GM23338 (cell line): ENCODE measurements around the gene PPP1R10. TPM values are rescaled to one million over a fixed set of nuclear protein-coding genes. Genes with fewer than 3 reads are reported as not detected.

Experiments
- ATAC-seq: fragments of 200-7000 bp; cut with Tn5 transposase; 3 replicates; pipeline ENCODE4 v1.9.1; 2020
- DNase-seq: peaks from one replicate; pipeline ENCODE4 v3.0.0-alpha.2; 2015; ENCODE audit warnings: low spot score
- H2AFZ ChIP-seq: fragments of 200-600 bp; sonication (generic); 2 replicates; pipeline ENCODE4 v1.8.0; 2016; ENCODE audit warnings: antibody characterized with exemption, mild to moderate bottlenecking, moderate library complexity
- H3F3A ChIP-seq: fragments of 200-600 bp; sonication (generic); replicated peaks from 2 replicates; pipeline ENCODE4 v1.8.0; 2017; ENCODE audit warnings: antibody characterized with exemption, mixed run types, low read depth
- H3K27ac ChIP-seq: fragments of 200-600 bp; sonication (generic); 2 replicates; pipeline ENCODE4 v1.6.1; 2016; ENCODE audit warnings: low read depth
- H3K27me3 ChIP-seq: fragments of 200-600 bp; sonication (generic); 2 replicates; pipeline ENCODE4 v1.8.0; 2016; ENCODE audit warnings: mild to moderate bottlenecking, mixed run types, moderate library complexity; ENCODE audit not compliant: insufficient read depth
- H3K36me3 ChIP-seq: fragments of 200-600 bp; sonication (generic); 2 replicates; pipeline ENCODE4 v1.8.0; 2016; ENCODE audit warnings: mild to moderate bottlenecking; ENCODE audit not compliant: insufficient read depth
- H3K4me1 ChIP-seq: fragments of 200-600 bp; sonication (generic); 2 replicates; pipeline ENCODE4 v1.8.0; 2016; ENCODE audit warnings: mild to moderate bottlenecking, moderate library complexity; ENCODE audit not compliant: insufficient read depth
- H3K4me2 ChIP-seq: fragments of 200-600 bp; sonication (generic); 2 replicates; pipeline ENCODE4 v1.7.1; 2017; ENCODE audit warnings: mixed run types
- H3K4me3 ChIP-seq: fragments of 200-600 bp; sonication (generic); 2 replicates; pipeline ENCODE4 v1.6.1; 2016; ENCODE audit warnings: mixed run types
- H3K79me2 ChIP-seq: fragments of 200-600 bp; sonication (generic); replicated peaks from 2 replicates; pipeline ENCODE4 v1.8.0; 2017; ENCODE audit warnings: mild to moderate bottlenecking; ENCODE audit not compliant: insufficient read depth
- H3K9me2 ChIP-seq: fragments of 200-600 bp; sonication (generic); 2 replicates; pipeline ENCODE4 v1.8.0; 2017; ENCODE audit not compliant: insufficient read depth
- H4K20me1 ChIP-seq: fragments of 200-600 bp; sonication (generic); replicated peaks from 2 replicates; pipeline ENCODE4 v1.8.0; 2017; ENCODE audit warnings: mild to moderate bottlenecking; ENCODE audit not compliant: insufficient read depth
- H3K27ac Mint-ChIP-seq: 2 replicates; pipeline ENCODE4 v1.8.0; 2020; ENCODE audit warnings: inconsistent platforms, mild to moderate bottlenecking, moderate library complexity, mixed read lengths
- H3K27me3 Mint-ChIP-seq: 3 replicates; pipeline ENCODE4 v1.8.0; 2022; ENCODE audit warnings: low read depth, mild to moderate bottlenecking, moderate library complexity, mixed read lengths, inconsistent platforms; ENCODE audit not compliant: insufficient read depth, poor library complexity
- H3K36me3 Mint-ChIP-seq: 3 replicates; pipeline ENCODE4 v1.8.0; 2021; ENCODE audit warnings: low read depth, mild to moderate bottlenecking, inconsistent platforms, moderate library complexity, mixed read lengths
- H3K4me1 Mint-ChIP-seq: 3 replicates; pipeline ENCODE4 v1.8.0; 2020; ENCODE audit warnings: mild to moderate bottlenecking, inconsistent platforms, mixed read lengths
- H3K4me3 Mint-ChIP-seq: 3 replicates; pipeline ENCODE4 v1.8.0; 2021; ENCODE audit warnings: moderate library complexity, mild to moderate bottlenecking, inconsistent platforms, mixed read lengths
- H3K9me3 Mint-ChIP-seq: 3 replicates; pipeline ENCODE4 v1.8.0; 2020; ENCODE audit warnings: moderate library complexity, mild to moderate bottlenecking, inconsistent platforms, mixed read lengths
- CREB1 ChIP-seq: fragments of 250-450 bp; sonication (Bioruptor Pico); IDR thresholded peaks from 2 replicates; pipeline ENCODE4 v1.5.0; 2020; ENCODE audit warnings: low read depth, mild to moderate bottlenecking, moderate library complexity
- NANOG ChIP-seq: IDR thresholded peaks from 2 replicates; pipeline ENCODE4 v1.6.1; 2016; ENCODE audit warnings: antibody characterized with exemption, borderline replicate concordance
- POLR2AphosphoS5 ChIP-seq: IDR thresholded peaks from 2 replicates; pipeline ENCODE4 v1.6.1; 2016; ENCODE audit warnings: antibody characterized with exemption, low read depth
- polyA plus RNA-seq: library from polyadenylated mRNA; unstranded; fragments of >200 nt; fragmentation: Nextera tagmentation; extraction: Ambion mirVana; gene quantifications from 2 replicates; pipeline ENCODE4 v1.2.1, GENCODE V29; 2016
- total RNA-seq: library from RNA; depleted of rRNA; stranded (reverse); fragments of >200 nt; shearing (Covaris generic); gene quantifications from 2 replicates; pipeline ENCODE4 v1.2.3, GENCODE V29; 2014
- TF ChIP-seq, protein P1 (sequence below): IDR thresholded peaks from one replicate; pipeline ENCODE4 v1.6.1; 2018; ENCODE audit warnings: antibody characterized with exemption; ENCODE audit not compliant: unreplicated experiment
- TF ChIP-seq, protein P2 (sequence below): IDR thresholded peaks from 2 replicates; pipeline ENCODE4 v1.6.1; 2016; ENCODE audit warnings: antibody characterized with exemption
- TF ChIP-seq, protein P3 (sequence below): fragments of 250-450 bp; sonication (Bioruptor Pico); IDR thresholded peaks from 2 replicates; pipeline ENCODE4 v1.5.0; 2020; ENCODE audit warnings: mild to moderate bottlenecking, moderate library complexity

The PPP1R10 gene
- total and polyA plus RNA-seq, 2 experiments from 2014 or later: 41.3 to 42.9 TPM

DNA sequence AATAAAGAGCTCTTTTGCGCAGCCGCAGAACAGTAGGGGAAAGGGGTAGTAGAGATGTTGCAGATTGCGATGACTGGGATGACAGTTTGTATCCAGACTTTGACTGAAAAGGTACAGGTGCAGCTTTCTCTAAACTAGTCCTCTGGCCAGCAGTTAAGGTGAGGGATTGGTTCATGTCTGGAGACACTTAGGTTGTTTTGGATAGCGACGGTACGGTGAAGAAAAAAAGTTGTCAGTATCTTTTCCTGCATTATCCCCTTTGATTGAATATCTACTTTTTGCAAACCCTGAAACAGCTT lies 59.4 kb downstream of the PPP1R10 start:
- Histone ChIP-seq H4K20me1 (peaks cover 26% of the 10 kb centered on the region), H3F3A (peaks cover 26% of the 10 kb centered on the region; the same call in 1 of the 2 replicates), H3K4me3 (peak overlapping the region; percentile 65), H3K79me2 (peaks cover 46% of the 10 kb centered on the region), H3K4me1 (peaks cover 9% of the 10 kb centered on the region; the same call in 1 of the 2 replicates), H3K36me3 (0 out of 2 replicates have a peak, but pooled peaks cover 1% of the 10 kb centered on the region), H2AFZ (0 out of 2 replicates have a peak overlapping the region, but pooled peaks have one; percentile 43), H3K27me3 (no peaks in the 10 kb centered on the region), H3K4me2 (peak overlapping the region; percentile 80), H3K9me2 (no peaks in the 10 kb centered on the region), H3K27ac (peak overlapping the region; percentile 94)
- peaks cover 3% of the 10 kb centered on the region; the same call in 1 of the 3 replicates for H3K9me3 Mint-ChIP-seq
- ATAC-seq (no peak), DNase-seq (no peak)
- peaks cover 12% of the 10 kb centered on the region for H3K4me1 Mint-ChIP-seq
- peaks cover 55% of the 10 kb centered on the region for H3K36me3 Mint-ChIP-seq
- peak overlapping the region; percentile 98 for H3K4me3 Mint-ChIP-seq
- TF ChIP-seq NANOG: no peak
- TF ChIP-seq, protein P1, sequence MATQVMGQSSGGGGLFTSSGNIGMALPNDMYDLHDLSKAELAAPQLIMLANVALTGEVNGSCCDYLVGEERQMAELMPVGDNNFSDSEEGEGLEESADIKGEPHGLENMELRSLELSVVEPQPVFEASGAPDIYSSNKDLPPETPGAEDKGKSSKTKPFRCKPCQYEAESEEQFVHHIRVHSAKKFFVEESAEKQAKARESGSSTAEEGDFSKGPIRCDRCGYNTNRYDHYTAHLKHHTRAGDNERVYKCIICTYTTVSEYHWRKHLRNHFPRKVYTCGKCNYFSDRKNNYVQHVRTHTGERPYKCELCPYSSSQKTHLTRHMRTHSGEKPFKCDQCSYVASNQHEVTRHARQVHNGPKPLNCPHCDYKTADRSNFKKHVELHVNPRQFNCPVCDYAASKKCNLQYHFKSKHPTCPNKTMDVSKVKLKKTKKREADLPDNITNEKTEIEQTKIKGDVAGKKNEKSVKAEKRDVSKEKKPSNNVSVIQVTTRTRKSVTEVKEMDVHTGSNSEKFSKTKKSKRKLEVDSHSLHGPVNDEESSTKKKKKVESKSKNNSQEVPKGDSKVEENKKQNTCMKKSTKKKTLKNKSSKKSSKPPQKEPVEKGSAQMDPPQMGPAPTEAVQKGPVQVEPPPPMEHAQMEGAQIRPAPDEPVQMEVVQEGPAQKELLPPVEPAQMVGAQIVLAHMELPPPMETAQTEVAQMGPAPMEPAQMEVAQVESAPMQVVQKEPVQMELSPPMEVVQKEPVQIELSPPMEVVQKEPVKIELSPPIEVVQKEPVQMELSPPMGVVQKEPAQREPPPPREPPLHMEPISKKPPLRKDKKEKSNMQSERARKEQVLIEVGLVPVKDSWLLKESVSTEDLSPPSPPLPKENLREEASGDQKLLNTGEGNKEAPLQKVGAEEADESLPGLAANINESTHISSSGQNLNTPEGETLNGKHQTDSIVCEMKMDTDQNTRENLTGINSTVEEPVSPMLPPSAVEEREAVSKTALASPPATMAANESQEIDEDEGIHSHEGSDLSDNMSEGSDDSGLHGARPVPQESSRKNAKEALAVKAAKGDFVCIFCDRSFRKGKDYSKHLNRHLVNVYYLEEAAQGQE: no peak
- TF ChIP-seq, protein P2, sequence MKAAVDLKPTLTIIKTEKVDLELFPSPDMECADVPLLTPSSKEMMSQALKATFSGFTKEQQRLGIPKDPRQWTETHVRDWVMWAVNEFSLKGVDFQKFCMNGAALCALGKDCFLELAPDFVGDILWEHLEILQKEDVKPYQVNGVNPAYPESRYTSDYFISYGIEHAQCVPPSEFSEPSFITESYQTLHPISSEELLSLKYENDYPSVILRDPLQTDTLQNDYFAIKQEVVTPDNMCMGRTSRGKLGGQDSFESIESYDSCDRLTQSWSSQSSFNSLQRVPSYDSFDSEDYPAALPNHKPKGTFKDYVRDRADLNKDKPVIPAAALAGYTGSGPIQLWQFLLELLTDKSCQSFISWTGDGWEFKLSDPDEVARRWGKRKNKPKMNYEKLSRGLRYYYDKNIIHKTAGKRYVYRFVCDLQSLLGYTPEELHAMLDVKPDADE: no peak
- H3K27me3 Mint-ChIP-seq: peaks cover 22% of the 10 kb centered on the region
- H3K27ac Mint-ChIP-seq: peak overlapping the region; percentile 98

DNA sequence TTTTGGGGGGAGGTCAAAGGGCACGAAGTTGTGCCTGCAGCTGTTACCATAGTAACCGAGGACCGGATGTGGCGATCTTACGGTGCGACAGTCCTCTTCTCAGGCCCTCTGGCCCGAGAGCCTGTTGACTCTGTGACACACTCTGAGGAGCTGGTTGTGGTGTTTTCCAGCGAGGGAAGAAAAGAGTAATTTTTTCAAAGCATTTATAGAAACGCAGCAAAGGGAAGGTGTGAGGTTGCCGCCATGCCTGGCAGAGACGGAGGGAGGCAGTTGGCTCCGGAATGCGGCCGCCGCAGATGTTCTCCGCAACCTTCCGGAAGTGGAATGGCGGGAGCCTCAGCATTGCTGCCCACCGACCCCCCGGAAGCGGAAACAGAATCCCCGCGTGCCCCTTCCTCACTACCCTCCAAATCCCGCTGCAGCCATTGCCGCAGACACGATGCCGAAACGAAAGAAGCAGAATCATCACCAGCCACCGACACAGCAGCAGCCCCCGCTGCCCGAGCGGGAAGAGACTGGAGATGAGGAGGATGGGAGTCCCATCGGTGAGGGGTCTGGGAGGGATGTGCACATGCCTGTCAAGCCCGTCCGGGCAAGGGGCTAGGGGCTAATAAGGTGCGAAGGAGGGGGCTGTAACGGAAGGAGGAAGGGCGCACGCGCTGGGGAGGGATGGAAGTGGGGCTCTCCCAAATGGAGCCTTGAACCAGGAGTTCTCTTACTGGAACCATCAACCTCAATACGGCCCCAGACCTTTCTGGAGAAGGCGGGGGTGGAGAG lies 59.9 kb downstream of the PPP1R10 start, which contains the start of gene PRR3:
TSS of gene PRR3 (plus strand) at position 390 of the 777 bp plus-strand sequence. CDS start at position 440, 50 bp downstream.
- H3K4me1 ChIP-seq: peaks cover 9% of the 10 kb centered on the region; the same call in 1 of the 2 replicates
- peak; percentile 98 for DNase-seq
- ATAC-seq: peak; percentile 70
- peaks cover 26% of the 10 kb centered on the region for H4K20me1 ChIP-seq
- Mint-ChIP-seq H3K9me3 (peaks cover 3% of the 10 kb centered on the region; the same call in 1 of the 3 replicates), H3K4me3 (peak within 1 kb of the TSS; percentile 98), H3K4me1 (peaks cover 12% of the 10 kb centered on the region), H3K27ac (peak within 1 kb of the TSS; percentile 98), H3K27me3 (peaks cover 22% of the 10 kb centered on the region), H3K36me3 (peaks cover 55% of the 10 kb centered on the region)
- peak within 1 kb of the TSS; percentile 94 for H3K27ac ChIP-seq
- H2AFZ ChIP-seq: peak within 1 kb of the TSS; percentile 98
- no peaks in the 10 kb centered on the region for H3K27me3 ChIP-seq
- H3K36me3 ChIP-seq: no peaks in the 10 kb centered on the region
- H3F3A ChIP-seq: peaks cover 24% of the 10 kb centered on the region; the same call in 1 of the 2 replicates
- TF ChIP-seq, protein P2: peak; percentile 77
- TF ChIP-seq, protein P3, sequence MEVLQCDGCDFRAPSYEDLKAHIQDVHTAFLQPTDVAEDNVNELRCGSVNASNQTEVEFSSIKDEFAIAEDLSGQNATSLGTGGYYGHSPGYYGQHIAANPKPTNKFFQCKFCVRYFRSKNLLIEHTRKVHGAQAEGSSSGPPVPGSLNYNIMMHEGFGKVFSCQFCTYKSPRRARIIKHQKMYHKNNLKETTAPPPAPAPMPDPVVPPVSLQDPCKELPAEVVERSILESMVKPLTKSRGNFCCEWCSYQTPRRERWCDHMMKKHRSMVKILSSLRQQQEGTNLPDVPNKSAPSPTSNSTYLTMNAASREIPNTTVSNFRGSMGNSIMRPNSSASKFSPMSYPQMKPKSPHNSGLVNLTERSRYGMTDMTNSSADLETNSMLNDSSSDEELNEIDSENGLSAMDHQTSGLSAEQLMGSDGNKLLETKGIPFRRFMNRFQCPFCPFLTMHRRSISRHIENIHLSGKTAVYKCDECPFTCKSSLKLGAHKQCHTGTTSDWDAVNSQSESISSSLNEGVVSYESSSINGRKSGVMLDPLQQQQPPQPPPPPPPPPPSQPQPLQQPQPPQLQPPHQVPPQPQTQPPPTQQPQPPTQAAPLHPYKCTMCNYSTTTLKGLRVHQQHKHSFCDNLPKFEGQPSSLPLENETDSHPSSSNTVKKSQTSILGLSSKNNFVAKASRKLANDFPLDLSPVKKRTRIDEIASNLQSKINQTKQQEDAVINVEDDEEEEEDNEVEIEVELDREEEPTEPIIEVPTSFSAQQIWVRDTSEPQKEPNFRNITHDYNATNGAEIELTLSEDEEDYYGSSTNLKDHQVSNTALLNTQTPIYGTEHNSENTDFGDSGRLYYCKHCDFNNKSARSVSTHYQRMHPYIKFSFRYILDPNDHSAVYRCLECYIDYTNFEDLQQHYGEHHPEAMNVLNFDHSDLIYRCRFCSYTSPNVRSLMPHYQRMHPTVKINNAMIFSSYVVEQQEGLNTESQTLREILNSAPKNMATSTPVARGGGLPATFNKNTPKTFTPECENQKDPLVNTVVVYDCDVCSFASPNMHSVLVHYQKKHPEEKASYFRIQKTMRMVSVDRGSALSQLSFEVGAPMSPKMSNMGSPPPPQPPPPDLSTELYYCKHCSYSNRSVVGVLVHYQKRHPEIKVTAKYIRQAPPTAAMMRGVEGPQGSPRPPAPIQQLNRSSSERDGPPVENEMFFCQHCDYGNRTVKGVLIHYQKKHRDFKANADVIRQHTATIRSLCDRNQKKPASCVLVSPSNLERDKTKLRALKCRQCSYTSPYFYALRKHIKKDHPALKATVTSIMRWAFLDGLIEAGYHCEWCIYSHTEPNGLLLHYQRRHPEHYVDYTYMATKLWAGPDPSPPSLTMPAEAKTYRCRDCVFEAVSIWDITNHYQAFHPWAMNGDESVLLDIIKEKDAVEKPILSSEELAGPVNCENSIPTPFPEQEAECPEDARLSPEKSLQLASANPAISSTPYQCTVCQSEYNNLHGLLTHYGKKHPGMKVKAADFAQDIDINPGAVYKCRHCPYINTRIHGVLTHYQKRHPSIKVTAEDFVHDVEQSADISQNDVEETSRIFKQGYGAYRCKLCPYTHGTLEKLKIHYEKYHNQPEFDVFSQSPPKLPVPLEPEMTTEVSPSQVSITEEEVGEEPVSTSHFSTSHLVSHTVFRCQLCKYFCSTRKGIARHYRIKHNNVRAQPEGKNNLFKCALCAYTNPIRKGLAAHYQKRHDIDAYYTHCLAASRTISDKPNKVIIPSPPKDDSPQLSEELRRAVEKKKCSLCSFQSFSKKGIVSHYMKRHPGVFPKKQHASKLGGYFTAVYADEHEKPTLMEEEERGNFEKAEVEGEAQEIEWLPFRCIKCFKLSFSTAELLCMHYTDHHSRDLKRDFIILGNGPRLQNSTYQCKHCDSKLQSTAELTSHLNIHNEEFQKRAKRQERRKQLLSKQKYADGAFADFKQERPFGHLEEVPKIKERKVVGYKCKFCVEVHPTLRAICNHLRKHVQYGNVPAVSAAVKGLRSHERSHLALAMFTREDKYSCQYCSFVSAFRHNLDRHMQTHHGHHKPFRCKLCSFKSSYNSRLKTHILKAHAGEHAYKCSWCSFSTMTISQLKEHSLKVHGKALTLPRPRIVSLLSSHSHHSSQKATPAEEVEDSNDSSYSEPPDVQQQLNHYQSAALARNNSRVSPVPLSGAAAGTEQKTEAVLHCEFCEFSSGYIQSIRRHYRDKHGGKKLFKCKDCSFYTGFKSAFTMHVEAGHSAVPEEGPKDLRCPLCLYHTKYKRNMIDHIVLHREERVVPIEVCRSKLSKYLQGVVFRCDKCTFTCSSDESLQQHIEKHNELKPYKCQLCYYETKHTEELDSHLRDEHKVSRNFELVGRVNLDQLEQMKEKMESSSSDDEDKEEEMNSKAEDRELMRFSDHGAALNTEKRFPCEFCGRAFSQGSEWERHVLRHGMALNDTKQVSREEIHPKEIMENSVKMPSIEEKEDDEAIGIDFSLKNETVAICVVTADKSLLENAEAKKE (CRISPR knock-in tag): no peak
- TF ChIP-seq POLR2AphosphoS5 (peak; percentile 95), CREB1 (peak; percentile 95)
- H3K4me2 ChIP-seq: peak within 1 kb of the TSS; percentile 80
- peak within 1 kb of the TSS; percentile 65 for H3K4me3 ChIP-seq
- no peaks in the 10 kb centered on the region for H3K9me2 ChIP-seq
- peaks cover 46% of the 10 kb centered on the region for H3K79me2 ChIP-seq
